GM19395 (cell line): Measurements from ENCODE around the gene CARS1.
"Not testable (repeated sequence)": the region's sequence is repeated elsewhere in the genome, so short reads cannot be mapped to it uniquely, and the experiment has no call there.

ENCODE experiments used
- ATAC-seq: cut with Tn5 transposase; IDR thresholded peaks from one replicate; pipeline ENCODE4 v1.9.1; 2021; ENCODE audit warnings: mild to moderate bottlenecking, moderate library complexity; ENCODE audit not compliant: unreplicated experiment

CARS1 gene

GRCh38 chr11:3063876-3064275 lies 6.7 kb upstream of the CARS1 start:
- not testable (repeated sequence) for ATAC-seq

- ATAC-seq, result not testable (repeated sequence)
Measured at GRCh38 chr11:3063432-3063831, 6.2 kb upstream of the CARS1 start.

GRCh38 chr11:3060436-3061025 lies 3.3 kb upstream of the CARS1 start:
- no peak for ATAC-seq

GRCh38 chr11:3058753-3059664 lies 1.8 kb upstream of the CARS1 start:
- no peak for ATAC-seq

GRCh38 chr11:3056296-3057068 lies 741 bp downstream of the CARS1 start:
- ATAC-seq, result no peak

- no peak for ATAC-seq
Measured at GRCh38 chr11:3055891-3056290, 1.3 kb downstream of the CARS1 start.

- ATAC-seq, result no peak
Measured at GRCh38 chr11:3052567-3052966, 4.7 kb downstream of the CARS1 start.

GRCh38 chr11:3052109-3052479 lies 5.1 kb downstream of the CARS1 start:
- ATAC-seq, result no peak

GRCh38 chr11:3051196-3052108 lies 5.8 kb downstream of the CARS1 start:
- ATAC-seq, result no peak

GRCh38 chr11:3050386-3051195 lies 6.6 kb downstream of the CARS1 start:
- ATAC-seq, result no peak

- peak; percentile 89 for ATAC-seq
Measured at GRCh38 chr11:3049430-3050243, 7.6 kb downstream of the CARS1 start.

GRCh38 chr11:3047637-3048036 lies 9.6 kb downstream of the CARS1 start:
- ATAC-seq, result no peak

GRCh38 chr11:3046641-3047040 lies 10.6 kb downstream of the CARS1 start:
- no peak for ATAC-seq

- ATAC-seq, result no peak
Measured at GRCh38 chr11:3046190-3046589, 11.0 kb downstream of the CARS1 start.

GRCh38 chr11:3044915-3045314 lies 12.3 kb downstream of the CARS1 start:
- no peak for ATAC-seq

GRCh38 chr11:3044004-3044403 lies 13.2 kb downstream of the CARS1 start:
- no peak for ATAC-seq

GRCh38 chr11:3043315-3043871 lies 13.8 kb downstream of the CARS1 start:
- ATAC-seq, result no peak

GRCh38 chr11:3042496-3043314 lies 14.5 kb downstream of the CARS1 start:
- ATAC-seq, result no peak
